ELR (cell line): ENCODE measurements around the gene LIAS.
"Not testable (repeated sequence)": the region's sequence is repeated elsewhere in the genome, so short reads cannot be mapped to it uniquely, and the experiment has no call there.

Experiments
- DNase-seq: peaks from one replicate; pipeline ENCODE4 v3.0.0-alpha.2; 2015; ENCODE audit warnings: low read depth

LIAS gene

GRCh38 chr4:39452860-39453587 lies 5.8 kb upstream of the LIAS start:
- no peak for DNase-seq

DNA sequence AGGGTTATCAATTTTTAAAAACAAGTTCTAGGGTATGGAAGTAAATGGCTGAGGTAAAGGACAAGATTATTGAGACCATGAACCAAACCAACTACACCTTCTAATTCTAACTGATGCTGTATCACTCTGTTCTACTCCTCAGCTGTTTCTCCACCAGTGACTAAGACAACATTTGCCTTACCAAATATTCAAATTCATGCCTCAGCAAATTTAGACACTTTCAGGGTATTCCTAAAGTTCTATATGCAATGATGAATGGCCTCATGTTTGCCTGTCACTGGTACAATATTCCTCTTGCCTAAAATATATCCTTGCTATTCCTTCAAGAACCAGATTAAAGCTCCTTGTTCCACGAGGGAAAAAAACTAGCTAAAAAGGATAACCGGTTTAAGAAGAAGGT lies 5.1 kb upstream of the LIAS start:
- DNase-seq, result no peak

GRCh38 chr4:39455486-39455885 lies 3.4 kb upstream of the LIAS start:
- no peak for DNase-seq

- DNase-seq, result no peak
Measured at GRCh38 chr4:39456946-39457763, 1.7 kb upstream of the LIAS start.

- not testable (repeated sequence) for DNase-seq
Measured at GRCh38 chr4:39458161-39458504, 723 bp upstream of the LIAS start.

GRCh38 chr4:39464886-39465501 lies 6.1 kb downstream of the LIAS start:
- DNase-seq, result peak; percentile 87

DNA sequence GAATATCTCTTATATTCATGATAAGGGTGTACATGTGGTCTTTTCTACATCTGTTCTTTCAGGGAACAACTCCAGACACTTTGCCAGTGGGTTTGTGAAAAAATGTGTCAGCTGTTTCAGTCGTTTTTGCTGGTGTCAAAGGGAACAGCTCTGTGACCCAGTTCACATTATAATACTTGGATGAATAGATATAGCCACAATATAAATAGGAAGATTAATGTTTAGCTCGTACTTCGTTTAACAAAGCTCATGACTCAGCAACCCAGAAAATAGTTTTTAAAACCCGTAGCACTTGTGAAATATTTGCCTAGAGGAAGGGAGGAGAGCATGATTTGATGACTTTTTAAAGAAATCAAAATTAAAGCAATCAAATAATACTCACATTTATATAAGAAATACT lies 7.9 kb downstream of the LIAS start:
- no peak for DNase-seq

GRCh38 chr4:39467464-39467863 lies 8.6 kb downstream of the LIAS start:
- DNase-seq, result no peak

GRCh38 chr4:39469429-39470077 lies 10.7 kb downstream of the LIAS start:
- peak; percentile 89 for DNase-seq

GRCh38 chr4:39470402-39470801 lies 11.5 kb downstream of the LIAS start:
- DNase-seq, result no peak

GRCh38 chr4:39472396-39472795 lies 13.5 kb downstream of the LIAS start:
- DNase-seq, result no peak

- DNase-seq, result no peak
Measured at GRCh38 chr4:39476187-39476895, 17.5 kb downstream of the LIAS start.

- no peak for DNase-seq
Measured at GRCh38 chr4:39480251-39480650, 21.4 kb downstream of the LIAS start.

GRCh38 chr4:39480902-39481695 lies 22.2 kb downstream of the LIAS start:
- DNase-seq, result no peak

GRCh38 chr4:39484582-39485272 lies 25.9 kb downstream of the LIAS start:
- DNase-seq, result no peak

DNA sequence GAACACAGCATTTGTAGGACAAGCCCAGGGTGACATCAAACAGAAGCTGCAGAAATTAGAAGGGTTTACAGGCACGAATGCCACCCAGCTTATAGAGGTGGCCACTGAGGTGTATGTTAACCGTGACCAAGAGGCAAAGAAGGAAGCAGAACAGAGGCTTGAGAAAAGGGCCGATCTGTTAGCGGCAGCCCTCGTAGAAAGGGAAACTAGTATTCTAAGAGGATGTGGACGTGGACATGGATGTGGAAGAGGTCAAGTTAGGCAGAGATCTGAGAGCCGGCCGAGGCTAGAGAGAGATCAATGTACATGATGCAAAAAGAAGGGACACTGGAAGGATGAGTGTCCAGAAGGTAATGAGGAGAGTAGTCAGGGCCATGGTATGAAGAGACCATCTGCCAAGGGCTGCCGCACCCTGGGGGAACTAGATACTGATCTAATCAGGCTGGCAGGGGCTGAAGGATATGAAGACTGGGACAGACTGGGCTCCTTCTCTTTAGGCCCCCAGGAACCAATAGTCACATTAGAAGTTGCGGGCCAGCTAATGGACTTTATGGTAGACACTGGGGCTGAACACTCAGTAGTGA lies 27.5 kb downstream of the LIAS start:
- DNase-seq, result no peak

- DNase-seq, result no peak
Measured at GRCh38 chr4:39490322-39490721, 31.5 kb downstream of the LIAS start.

GRCh38 chr4:39494354-39494753 lies 35.5 kb downstream of the LIAS start:
- no peak for DNase-seq

DNA sequence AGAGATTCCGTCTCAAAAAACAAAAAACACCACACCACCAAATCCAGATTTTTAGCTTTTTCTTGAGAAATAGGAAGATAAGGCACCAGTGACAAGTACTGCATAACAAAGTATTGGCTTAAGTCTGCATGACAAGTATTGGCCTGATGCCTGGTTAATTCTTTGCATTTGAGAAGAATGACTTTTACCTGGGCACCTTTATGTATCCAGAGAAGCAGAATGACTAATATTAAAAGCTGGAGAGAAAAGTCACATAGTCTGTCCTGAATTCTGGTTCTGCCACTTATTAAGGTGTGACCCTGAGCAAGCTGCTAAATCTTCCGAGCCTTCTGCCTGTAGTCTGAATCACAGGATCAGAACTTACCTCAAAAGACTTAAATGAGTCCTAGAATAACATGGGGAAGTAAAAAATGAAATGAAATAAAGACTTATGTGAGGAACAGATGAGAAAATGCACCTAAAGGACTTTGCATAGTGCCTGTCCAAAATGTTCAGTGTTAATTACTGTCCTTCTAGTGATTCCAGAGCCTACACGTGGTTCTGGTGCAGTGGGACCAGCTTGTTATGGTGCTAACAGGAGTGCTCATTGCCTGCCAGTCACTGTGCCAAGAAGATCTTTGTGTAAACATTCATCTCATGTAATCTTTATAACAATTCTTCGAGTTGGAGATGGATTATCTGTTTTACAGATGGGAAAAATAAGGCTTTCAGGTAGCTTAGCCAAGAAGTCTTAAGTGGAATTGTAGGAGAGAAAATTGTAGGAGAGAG lies 36.8 kb downstream of the LIAS start:
- no peak for DNase-seq
